Endothelial cell of umbilical vein (primary cell): ENCODE results near the gene NAA30.

Experiments
- POLR2AphosphoS5 ChIP-seq: IDR thresholded peaks from 2 replicates; pipeline ENCODE4 v1.6.1; 2012; ENCODE audit warnings: low read depth, mild to moderate bottlenecking, control low read depth, low read length, moderate library complexity; ENCODE audit not compliant: insufficient read depth
- TF ChIP-seq, protein P1 (sequence below), 2 donors: IDR thresholded peaks; 1 replicate in 1 of 2; 2 replicates in 1 of 2; pipeline ENCODE4 v1.5.1; 2011; ENCODE audit warnings: low read length in 2 of 2, mild to moderate bottlenecking in 2 of 2, moderate library complexity in 2 of 2, control low read depth in 1 of 2, inconsistent platforms in 1 of 2, low read depth in 1 of 2; ENCODE audit not compliant: insufficient read depth in 1 of 2; ENCODE audit errors: extremely low read depth in 1 of 2

DNA sequence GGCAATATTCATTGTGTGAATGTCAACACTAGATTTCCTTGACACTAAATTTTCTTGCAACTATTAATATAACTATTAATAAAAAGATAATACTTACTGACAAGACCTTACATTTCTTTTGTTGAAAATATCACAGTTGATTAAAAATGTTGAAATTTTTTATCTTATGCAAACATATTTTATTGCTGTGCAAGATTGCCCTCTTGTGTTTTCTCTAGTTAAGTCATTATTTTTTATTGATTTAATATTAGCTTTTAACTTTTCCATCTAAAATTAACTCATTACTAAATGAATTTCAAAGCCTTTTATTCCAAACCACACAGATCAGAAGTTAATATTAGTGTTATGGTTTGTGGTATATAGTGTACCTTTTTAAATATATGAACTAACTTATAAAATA, 11.7 kb upstream of the NAA30 start:
- TF ChIP-seq, protein P1, sequence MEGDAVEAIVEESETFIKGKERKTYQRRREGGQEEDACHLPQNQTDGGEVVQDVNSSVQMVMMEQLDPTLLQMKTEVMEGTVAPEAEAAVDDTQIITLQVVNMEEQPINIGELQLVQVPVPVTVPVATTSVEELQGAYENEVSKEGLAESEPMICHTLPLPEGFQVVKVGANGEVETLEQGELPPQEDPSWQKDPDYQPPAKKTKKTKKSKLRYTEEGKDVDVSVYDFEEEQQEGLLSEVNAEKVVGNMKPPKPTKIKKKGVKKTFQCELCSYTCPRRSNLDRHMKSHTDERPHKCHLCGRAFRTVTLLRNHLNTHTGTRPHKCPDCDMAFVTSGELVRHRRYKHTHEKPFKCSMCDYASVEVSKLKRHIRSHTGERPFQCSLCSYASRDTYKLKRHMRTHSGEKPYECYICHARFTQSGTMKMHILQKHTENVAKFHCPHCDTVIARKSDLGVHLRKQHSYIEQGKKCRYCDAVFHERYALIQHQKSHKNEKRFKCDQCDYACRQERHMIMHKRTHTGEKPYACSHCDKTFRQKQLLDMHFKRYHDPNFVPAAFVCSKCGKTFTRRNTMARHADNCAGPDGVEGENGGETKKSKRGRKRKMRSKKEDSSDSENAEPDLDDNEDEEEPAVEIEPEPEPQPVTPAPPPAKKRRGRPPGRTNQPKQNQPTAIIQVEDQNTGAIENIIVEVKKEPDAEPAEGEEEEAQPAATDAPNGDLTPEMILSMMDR (IDR thresholded peaks at IDR 0.05; ENCODE audit: extremely low read depth in 1 of 2, insufficient read depth in 1 of 2, low read depth in 1 of 2, low read length in 2 of 2), result no peak
- TF ChIP-seq POLR2AphosphoS5, result no peak
